ENCODE results near the gene PTGS1. TPM values are rescaled to one million over a fixed set of nuclear protein-coding genes. Genes with fewer than 3 reads are reported as not detected.
A peak's percentile ranks its signal among the peaks of the same experiment; 100 is the strongest.
"Not testable (repeated sequence)": the region's sequence is repeated elsewhere in the genome, so short reads cannot be mapped to it uniquely, and the experiment has no call there.

Gene PTGS1
- 10 to 100 TPM in 1 of 2 donors, 1 to 10 TPM in 1; 4.9 to 12.8 TPM for total RNA-seq
- 1 to 10 TPM; 2.9 to 5.1 TPM for polyA plus RNA-seq
- long read RNA-seq, donor 1 = 0 reads
- long read RNA-seq, donor 2, full-length matches to known transcripts = 1 of 1 reads
- long read RNA-seq, donor 2, partial matches to known transcripts = 0 of 1 reads
- long read RNA-seq, donor 2, other reads (novel, unspliced or antisense) = 0 of 1 reads
- long read RNA-seq, donor 3 = 0 reads
- long read RNA-seq, donor 4 = 0 reads
- long read RNA-seq, donor 5, partial matches to known transcripts = 0 of 1 reads
- long read RNA-seq, donor 5, other reads (novel, unspliced or antisense) = 0 of 1 reads

DNA sequence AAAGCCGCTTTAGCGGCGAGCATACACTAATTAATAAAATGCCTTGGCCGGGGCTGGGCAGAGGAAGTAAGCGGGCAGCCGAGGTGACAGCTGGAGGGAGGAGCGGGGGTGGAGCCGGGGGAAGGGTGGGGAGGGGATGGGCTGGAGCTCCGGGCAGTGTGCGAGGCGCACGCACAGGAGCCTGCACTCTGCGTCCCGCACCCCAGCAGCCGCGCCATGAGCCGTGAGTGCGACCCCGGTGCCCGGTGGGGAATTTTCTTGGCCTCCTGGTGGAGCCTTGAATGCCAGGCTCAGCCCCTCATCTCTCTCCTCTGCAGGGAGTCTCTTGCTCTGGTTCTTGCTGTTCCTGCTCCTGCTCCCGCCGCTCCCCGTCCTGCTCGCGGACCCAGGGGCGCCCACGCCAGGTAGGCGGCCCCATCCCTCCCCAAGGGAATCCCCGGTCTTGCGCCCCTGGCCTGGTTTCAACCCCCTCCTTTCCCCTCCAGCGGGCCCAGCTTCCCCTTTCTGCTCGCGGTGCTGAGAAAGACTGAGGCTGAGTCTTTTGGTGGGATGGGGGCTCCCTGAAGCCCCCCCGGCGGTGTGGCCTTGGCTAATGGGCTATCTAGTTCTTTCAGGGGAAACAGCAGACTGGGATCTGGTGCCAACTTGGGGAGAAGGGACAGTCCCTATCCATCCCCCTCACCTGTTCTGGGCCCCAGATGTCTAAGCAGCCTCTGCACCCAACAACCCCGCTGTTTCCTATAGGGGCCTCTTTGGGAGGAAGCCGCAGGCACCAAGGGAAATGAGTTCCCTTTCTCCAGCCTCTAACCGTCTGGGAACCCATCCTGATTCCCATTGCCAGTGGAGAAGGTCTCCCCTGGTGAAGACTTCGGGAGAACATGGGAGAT lies at the start of gene PTGS1:
TSS of gene PTGS1 (plus strand) at position 156 of the 887 bp plus-strand sequence. CDS start at position 217, 61 bp downstream.
- Histone ChIP-seq H3K4me1 (ENCODE audit: control insufficient read depth in 5 of 5, insufficient read depth in 5 of 5, low read length in 5 of 5) (peaks cover 0 to 24% (median 4%) of the 10 kb centered on the region in 5 donors), H3K36me3 (ENCODE audit: control insufficient read depth in 4 of 4, insufficient read depth in 4 of 4, low read length in 4 of 4) (no peaks in the 10 kb centered on the region), H3K9ac (ENCODE audit: insufficient read depth in 1 of 2, low read length in 2 of 2) (no peak within 1 kb of the TSS), H3K27me3 (ENCODE audit: control insufficient read depth in 3 of 3, insufficient read depth in 3 of 3, low read length in 2 of 3) (peaks cover 0 to 5% (median 4%) of the 10 kb centered on the region in 3 donors), H3K27ac (ENCODE audit: low read depth in 1 of 2, low read length in 1 of 2) (peak within 1 kb of the TSS in 1 of 2 donors; percentile 26), H3K9me3 (ENCODE audit: control insufficient read depth in 4 of 4, insufficient read depth in 3 of 4, low read length in 3 of 4) (peaks cover 0 to 5% (median 0%) of the 10 kb centered on the region in 4 donors), H3K4me3 (no peak within 1 kb of the TSS)
- TF ChIP-seq, protein P1, sequence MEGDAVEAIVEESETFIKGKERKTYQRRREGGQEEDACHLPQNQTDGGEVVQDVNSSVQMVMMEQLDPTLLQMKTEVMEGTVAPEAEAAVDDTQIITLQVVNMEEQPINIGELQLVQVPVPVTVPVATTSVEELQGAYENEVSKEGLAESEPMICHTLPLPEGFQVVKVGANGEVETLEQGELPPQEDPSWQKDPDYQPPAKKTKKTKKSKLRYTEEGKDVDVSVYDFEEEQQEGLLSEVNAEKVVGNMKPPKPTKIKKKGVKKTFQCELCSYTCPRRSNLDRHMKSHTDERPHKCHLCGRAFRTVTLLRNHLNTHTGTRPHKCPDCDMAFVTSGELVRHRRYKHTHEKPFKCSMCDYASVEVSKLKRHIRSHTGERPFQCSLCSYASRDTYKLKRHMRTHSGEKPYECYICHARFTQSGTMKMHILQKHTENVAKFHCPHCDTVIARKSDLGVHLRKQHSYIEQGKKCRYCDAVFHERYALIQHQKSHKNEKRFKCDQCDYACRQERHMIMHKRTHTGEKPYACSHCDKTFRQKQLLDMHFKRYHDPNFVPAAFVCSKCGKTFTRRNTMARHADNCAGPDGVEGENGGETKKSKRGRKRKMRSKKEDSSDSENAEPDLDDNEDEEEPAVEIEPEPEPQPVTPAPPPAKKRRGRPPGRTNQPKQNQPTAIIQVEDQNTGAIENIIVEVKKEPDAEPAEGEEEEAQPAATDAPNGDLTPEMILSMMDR (IDR thresholded peaks at IDR 0.05; ENCODE audit: control extremely low read depth, extremely low read depth) = no peak
- ATAC-seq (ENCODE audit: insufficient read depth, low FRiP score) (peak; percentile 36), DNase-seq (peak; percentile 35 to 59 (median 54))
- 5 to 7% methylated on average over 32 to 39 of the region's 39 CpGs for WGBS, 2 donors

DNA sequence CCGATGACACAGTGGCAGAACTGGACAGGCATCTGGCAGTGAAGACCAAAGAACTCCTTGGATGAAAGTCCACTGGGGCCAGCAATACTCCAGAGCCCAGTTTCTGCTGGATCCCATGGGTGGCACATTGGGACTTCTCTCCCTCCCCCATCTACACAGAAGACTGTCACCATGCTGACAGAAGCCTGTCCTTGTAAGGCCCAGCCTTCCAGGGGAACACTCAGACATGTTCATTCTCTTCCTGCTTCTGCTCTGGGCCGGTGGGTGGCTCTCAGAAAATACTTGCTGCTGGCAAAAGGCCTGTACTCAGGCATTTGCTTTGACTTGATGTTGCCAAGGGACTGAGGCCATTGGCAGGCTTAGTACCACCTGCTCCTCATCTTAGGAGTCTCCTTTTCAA lies 48.3 kb upstream of the PTGS1 start:
- TF ChIP-seq, protein P1 (IDR thresholded peaks at IDR 0.05; ENCODE audit: control extremely low read depth, extremely low read depth) = no peak
- H3K4me3 ChIP-seq = no peak overlapping the region
- H3K27ac ChIP-seq (ENCODE audit: low read depth in 1 of 2, low read length in 1 of 2) = no peak overlapping the region
- H3K36me3 ChIP-seq (ENCODE audit: control insufficient read depth in 4 of 4, insufficient read depth in 4 of 4, low read length in 4 of 4) = peaks cover 5 to 19% (median 14%) of the 10 kb centered on the region in 4 donors
- H3K9ac ChIP-seq (ENCODE audit: insufficient read depth in 1 of 2, low read length in 2 of 2) = no peak overlapping the region
- 85 to 86% methylated on average over 2 of the region's 2 CpGs for WGBS, 2 donors
- no peaks in the 10 kb centered on the region for H3K27me3 ChIP-seq (ENCODE audit: control insufficient read depth in 3 of 3, insufficient read depth in 3 of 3, low read length in 2 of 3)
- no peak for DNase-seq
- H3K4me1 ChIP-seq (ENCODE audit: control insufficient read depth in 5 of 5, insufficient read depth in 5 of 5, low read length in 5 of 5) = peaks cover 0 to 12% (median 0%) of the 10 kb centered on the region in 5 donors
- no peak for ATAC-seq (ENCODE audit: insufficient read depth, low FRiP score)
- H3K9me3 ChIP-seq (ENCODE audit: control insufficient read depth in 4 of 4, insufficient read depth in 3 of 4, low read length in 3 of 4) = no peaks in the 10 kb centered on the region

GRCh38 chr9:122324665-122325064 lies 46.2 kb upstream of the PTGS1 start:
- H3K4me3 ChIP-seq; DNase-seq; H3K27me3 ChIP-seq (ENCODE audit: control insufficient read depth in 3 of 3, insufficient read depth in 3 of 3, low read length in 2 of 3); H3K9me3 ChIP-seq (ENCODE audit: control insufficient read depth in 4 of 4, insufficient read depth in 3 of 4, low read length in 3 of 4); H3K27ac ChIP-seq (ENCODE audit: low read depth in 1 of 2, low read length in 1 of 2); ATAC-seq (ENCODE audit: insufficient read depth, low FRiP score); H3K9ac ChIP-seq (ENCODE audit: insufficient read depth in 1 of 2, low read length in 2 of 2): not testable (repeated sequence)
- Histone ChIP-seq H3K4me1 (ENCODE audit: control insufficient read depth in 5 of 5, insufficient read depth in 5 of 5, low read length in 5 of 5) (peaks cover 0 to 12% (median 0%) of the 10 kb centered on the region in 5 donors), H3K36me3 (ENCODE audit: control insufficient read depth in 4 of 4, insufficient read depth in 4 of 4, low read length in 4 of 4) (peaks cover 7 to 19% (median 13%) of the 10 kb centered on the region in 4 donors)
- 33 to 41% methylated on average over 1 of the region's 1 CpG for WGBS, 2 donors

DNA sequence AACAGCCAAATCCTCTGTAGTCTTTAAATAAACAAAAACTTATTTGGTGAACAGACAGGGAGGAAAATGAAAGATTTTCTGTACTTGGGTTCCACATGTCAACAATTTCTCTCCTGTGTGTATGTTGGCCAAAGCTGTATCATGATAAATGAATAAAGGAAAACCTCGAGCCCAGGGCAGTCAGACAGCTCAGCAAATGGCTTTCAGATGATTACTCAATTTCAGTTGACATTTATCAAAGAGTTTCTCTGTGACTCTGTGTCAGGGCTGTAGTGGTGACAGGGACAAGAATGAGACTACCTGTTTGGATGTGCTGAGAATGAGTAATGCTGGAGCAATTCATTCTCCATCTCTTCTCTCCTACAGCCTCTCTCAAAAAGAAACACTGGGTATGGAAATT lies 45.7 kb upstream of the PTGS1 start:
- no peaks in the 10 kb centered on the region for H3K9me3 ChIP-seq (ENCODE audit: control insufficient read depth in 4 of 4, insufficient read depth in 3 of 4, low read length in 3 of 4)
- 14 to 32% methylated on average over 1 of the region's 1 CpG for WGBS, 2 donors
- H3K27ac ChIP-seq (ENCODE audit: low read depth in 1 of 2, low read length in 1 of 2) = no peak overlapping the region
- no peak overlapping the region for H3K9ac ChIP-seq (ENCODE audit: insufficient read depth in 1 of 2, low read length in 2 of 2)
- DNase-seq (peak in 1 of 3 donors; percentile 38), ATAC-seq (ENCODE audit: insufficient read depth, low FRiP score) (no peak)
- H3K36me3 ChIP-seq (ENCODE audit: control insufficient read depth in 4 of 4, insufficient read depth in 4 of 4, low read length in 4 of 4) = peaks cover 7 to 19% (median 13%) of the 10 kb centered on the region in 4 donors
- no peaks in the 10 kb centered on the region for H3K27me3 ChIP-seq (ENCODE audit: control insufficient read depth in 3 of 3, insufficient read depth in 3 of 3, low read length in 2 of 3)
- peaks cover 0 to 12% (median 0%) of the 10 kb centered on the region in 5 donors for H3K4me1 ChIP-seq (ENCODE audit: control insufficient read depth in 5 of 5, insufficient read depth in 5 of 5, low read length in 5 of 5)
- TF ChIP-seq, protein P1 (IDR thresholded peaks at IDR 0.05; ENCODE audit: control extremely low read depth, extremely low read depth) = no peak
- no peak overlapping the region for H3K4me3 ChIP-seq
